A549 (cell line): ENCODE measurements around the gene BIN1. TPM values are rescaled to one million over a fixed set of nuclear protein-coding genes. Genes with fewer than 3 reads are reported as not detected.

Source experiments
- ATAC-seq, 2 experiments: fragments of 200-7000 bp in 1 of 2; fragments of >200 bp in 1 of 2; cut with Nextera tagmentation in 1 of 2; cut with Tn5 transposase in 1 of 2; 3 replicates each; pipeline versions ENCODE4 v1.8.0 to v1.9.1; 2018 to 2020; ENCODE audit warnings: mild to moderate bottlenecking in 1 of 2, moderate library complexity in 1 of 2
- CTCF ChIA-PET: fragments of 300-600 bp; sonication (Branson Sonifier 250); formaldehyde crosslinking; extraction: SDS; loops from one replicate; lab custom pipeline; 2021; ENCODE audit warnings: antibody characterized with exemption, inconsistent platforms; lab: Yijun Ruan, JAX
- POLR2A ChIA-PET: fragments of 350-600 bp; formaldehyde crosslinking; extraction: SDS; loops from one replicate; lab custom pipeline; 2021; ENCODE audit warnings: antibody characterized with exemption, inconsistent platforms; lab: Yijun Ruan, JAX
- DNase-seq, 2 experiments: peaks; one replicate each; pipeline versions ENCODE4 v3.0.0 to v3.0.0-alpha.2; 2011 to 2016; ENCODE audit warnings: low read depth in 1 of 2, low spot score in 1 of 2
- FAIRE-seq: peaks from 2 replicates; lab custom pipeline; 2011; peaks lifted over from hg19 to GRCh38; lab: Jason Lieb, UNC
- H3K27ac ChIP-seq, 2 experiments: fragments of >200 bp; sonication (Bioruptor Twin); formaldehyde crosslinking; 3 replicates each; pipeline ENCODE4 v1.5.1; 2016 to 2017
- H3K4me1 ChIP-seq: fragments of >200 bp; sonication (Bioruptor Twin); formaldehyde crosslinking; 3 replicates; pipeline ENCODE4 v1.6.1; 2016
- H3K4me2 ChIP-seq: fragments of >200 bp; sonication (Bioruptor Twin); formaldehyde crosslinking; 3 replicates; pipeline ENCODE4 v1.6.1; 2016
- H3K4me3 ChIP-seq: fragments of >200 bp; sonication (Bioruptor Twin); formaldehyde crosslinking; 3 replicates; pipeline ENCODE4 v1.5.1; 2016
- H3K9me3 ChIP-seq: fragments of >200 bp; sonication (Bioruptor Twin); formaldehyde crosslinking; 3 replicates; pipeline ENCODE4 v1.6.1; 2016
- CBX8 ChIP-seq: fragments of 200-600 bp; sonication (generic); IDR thresholded peaks from 2 replicates; pipeline ENCODE4 v1.6.1; 2016
- CEBPB ChIP-seq, 2 experiments: fragments of >200 bp in 1 of 2; sonication (Bioruptor Twin) in 1 of 2; formaldehyde crosslinking in 1 of 2; IDR thresholded peaks; 2 replicates each; pipeline ENCODE4 v1.6.1; 2012 to 2016
- CHD2 ChIP-seq: fragments of 150-350 bp; IDR thresholded peaks from 2 replicates; pipeline ENCODE4 v1.6.1; 2014; ENCODE audit warnings: low read length; ENCODE audit not compliant: partially characterized antibody
- EHF ChIP-seq: fragments of 250-450 bp; sonication (Bioruptor Pico); IDR thresholded peaks from 2 replicates; pipeline ENCODE4 v1.5.0; 2020; ENCODE audit warnings: mild to moderate bottlenecking
- EHMT2 ChIP-seq: fragments of 200-600 bp; sonication (generic); IDR thresholded peaks from 2 replicates; pipeline ENCODE4 v1.6.1; 2016; ENCODE audit warnings: antibody characterized with exemption, low read depth, mild to moderate bottlenecking, moderate library complexity
- FOSB ChIP-seq: fragments of 250-450 bp; sonication (Bioruptor Pico); IDR thresholded peaks from 2 replicates; pipeline ENCODE4 v1.5.0; 2020; ENCODE audit warnings: mild to moderate bottlenecking, moderate library complexity
- FOXS1 ChIP-seq: fragments of 250-450 bp; sonication (Bioruptor Pico); IDR thresholded peaks from 2 replicates; pipeline ENCODE4 v1.5.0; 2020; ENCODE audit warnings: mild to moderate bottlenecking, moderate library complexity
- GATA3 ChIP-seq: IDR thresholded peaks from 2 replicates; pipeline ENCODE4 v1.6.1; 2012; ENCODE audit warnings: borderline replicate concordance
- HOXB13 ChIP-seq: fragments of 250-450 bp; sonication (Bioruptor Pico); IDR thresholded peaks from 2 replicates; pipeline ENCODE4 v1.5.0; 2020; ENCODE audit warnings: low read depth, mild to moderate bottlenecking, moderate library complexity
- JUN ChIP-seq, 2 experiments: fragments of >200 bp; sonication (Bioruptor Twin); formaldehyde crosslinking; IDR thresholded peaks; 2 replicates in 1 of 2; 3 replicates in 1 of 2; pipeline ENCODE4 v1.6.1; 2016 to 2017
- JUNB ChIP-seq: fragments of >200 bp; sonication (Bioruptor Twin); formaldehyde crosslinking; IDR thresholded peaks from 2 replicates; pipeline ENCODE4 v1.6.1; 2016
- KDM1A ChIP-seq: fragments of 200-600 bp; sonication (generic); IDR thresholded peaks from 2 replicates; pipeline ENCODE4 v1.6.1; 2016; ENCODE audit warnings: low read depth, mild to moderate bottlenecking
- KDM5A ChIP-seq: fragments of 200-600 bp; sonication (generic); IDR thresholded peaks from 2 replicates; pipeline ENCODE4 v1.6.1; 2016; ENCODE audit warnings: antibody characterized with exemption, mild to moderate bottlenecking
- MAFK ChIP-seq: fragments of 450-650 bp; IDR thresholded peaks from 2 replicates; pipeline ENCODE4 v1.6.1; 2014; ENCODE audit not compliant: partially characterized antibody
- MYC ChIP-seq: IDR thresholded peaks from 2 replicates; pipeline ENCODE4 v1.6.1; 2012; ENCODE audit warnings: mild to moderate bottlenecking, inconsistent platforms, low read length, improper control_type of control experiment, borderline replicate concordance
- NFE2L2 ChIP-seq: fragments of 150-350 bp; conservative IDR thresholded peaks from 2 replicates; pipeline ENCODE4 v1.6.1; 2014; ENCODE audit warnings: low read length
- NPAS2 ChIP-seq: fragments of 250-450 bp; sonication (Bioruptor Pico); IDR thresholded peaks from 2 replicates; pipeline ENCODE4 v1.8.0; 2022; ENCODE audit warnings: mild to moderate bottlenecking, moderate library complexity, borderline replicate concordance
- NR3C1 ChIP-seq: fragments of >200 bp; sonication (Bioruptor Twin); formaldehyde crosslinking; IDR thresholded peaks from 3 replicates; pipeline ENCODE4 v1.6.1; 2017
- PHF8 ChIP-seq: fragments of 200-600 bp; sonication (generic); IDR thresholded peaks from 2 replicates; pipeline ENCODE4 v1.6.1; 2016; ENCODE audit warnings: low read depth, mild to moderate bottlenecking, antibody characterized with exemption, moderate library complexity, borderline replicate concordance
- POLR2A ChIP-seq: IDR thresholded peaks from 2 replicates; pipeline ENCODE4 v1.6.1; 2012; ENCODE audit warnings: mild to moderate bottlenecking, low read length
- RFX5 ChIP-seq: fragments of 450-650 bp; IDR thresholded peaks from 2 replicates; pipeline ENCODE4 v1.7.1; 2014; ENCODE audit warnings: antibody characterized with exemption, mild to moderate bottlenecking, moderate library complexity
- RNF2 ChIP-seq: fragments of 200-600 bp; sonication (generic); IDR thresholded peaks from 2 replicates; pipeline ENCODE4 v1.6.1; 2016; ENCODE audit warnings: low read depth, mild to moderate bottlenecking, antibody characterized with exemption, moderate library complexity, borderline replicate concordance
- TP53 ChIP-seq: fragments of 250-450 bp; sonication (Bioruptor Pico); IDR thresholded peaks from 2 replicates; pipeline ENCODE4 v1.5.0; 2021; ENCODE audit warnings: mild to moderate bottlenecking, moderate library complexity
- ZFP36 ChIP-seq: fragments of 450-650 bp; IDR thresholded peaks from 2 replicates; pipeline ENCODE4 v1.6.1; 2014; ENCODE audit warnings: borderline replicate concordance; ENCODE audit not compliant: partially characterized antibody
- ZSCAN20 ChIP-seq: fragments of 250-450 bp; sonication (Bioruptor Pico); IDR thresholded peaks from 2 replicates; pipeline ENCODE4 v1.8.0; 2022; ENCODE audit warnings: mild to moderate bottlenecking, moderate library complexity
- WGBS: methylation state at CpG from one replicate; pipeline ENCODE4 v1.1.6; 2017; ENCODE audit errors: missing lambda C conversion rate; 5-methylcytosine and 5-hydroxymethylcytosine counted together
- polyA plus RNA-seq, 4 experiments: library from polyadenylated mRNA; depleted of rRNA in 3 of 4; stranded (reverse); fragments of >200 nt; fragmentation: RNase III in 1 of 4; extraction: RNeasy Plus Mini Kit Qiagen cat#74134 plus additional on column Dnase treatment in 1 of 4; gene quantifications; 2 replicates in 3 of 4; 3 replicates in 1 of 4; pipeline ENCODE4 v1.2.3, GENCODE V29; 2011 to 2017
- TF ChIP-seq, protein P1 (sequence below): fragments of 200-600 bp; sonication (generic); IDR thresholded peaks from 2 replicates; pipeline ENCODE4 v1.6.1; 2016; ENCODE audit warnings: antibody characterized with exemption, mild to moderate bottlenecking, moderate library complexity
- TF ChIP-seq, protein P2 (sequence below): fragments of 250-450 bp; sonication (Bioruptor Pico); IDR thresholded peaks from 2 replicates; pipeline ENCODE4 v1.5.0; 2020; ENCODE audit warnings: low read depth, mild to moderate bottlenecking, moderate library complexity
- TF ChIP-seq, protein P3 (sequence below): fragments of >200 bp; sonication (Bioruptor Twin); formaldehyde crosslinking; IDR thresholded peaks from 2 replicates; pipeline ENCODE4 v1.6.1; 2016

BIN1 gene
- polyA plus RNA-seq, 2 of the 4 experiments (the other 2 are of a cell fraction) = 15.5 to 34.1 TPM

DNA sequence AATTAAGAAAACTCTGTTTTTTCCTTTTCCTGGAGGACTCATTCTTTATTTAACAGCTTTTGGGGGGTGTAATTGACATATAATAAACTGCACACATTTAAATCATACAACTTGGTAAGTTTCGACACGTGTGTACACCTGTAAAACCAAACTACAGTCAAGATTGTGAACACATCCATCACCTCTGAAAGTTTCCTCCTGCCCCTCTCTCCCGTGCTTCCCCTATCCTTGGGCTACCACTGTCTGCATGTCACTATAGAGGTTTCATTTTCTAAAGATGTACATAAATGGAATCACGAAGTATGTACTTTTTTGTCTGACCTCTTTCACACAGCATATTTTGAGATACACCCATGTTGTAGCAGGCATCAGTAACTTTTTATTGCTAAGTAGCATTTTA lies 100.0 kb downstream of the BIN1 start:
- Histone ChIP-seq H3K4me1 (peaks cover 8% of the 10 kb centered on the region; the same call in 1 of the 3 replicates), H3K4me2 (no peak overlapping the region)
- POLR2A ChIA-PET = no interaction called here
- no peak for TF ChIP-seq JUNB
- TF ChIP-seq ZSCAN20 (CRISPR knock-in tag) = no peak
- TF ChIP-seq CEBPB (IDR thresholded peaks at IDR 0.05) = no peak
- TF ChIP-seq EHF (CRISPR knock-in tag) = no peak
- no peak for TF ChIP-seq NPAS2 (CRISPR knock-in tag)
- TF ChIP-seq ZFP36 = no peak
- TF ChIP-seq FOSB (CRISPR knock-in tag) = no peak
- TF ChIP-seq KDM5A = no peak
- no peak for TF ChIP-seq CBX8
- no peak for TF ChIP-seq RNF2
- TF ChIP-seq TP53 (CRISPR knock-in tag) = no peak
- TF ChIP-seq GATA3 = no peak
- no peak for TF ChIP-seq NR3C1
- TF ChIP-seq, protein P1, sequence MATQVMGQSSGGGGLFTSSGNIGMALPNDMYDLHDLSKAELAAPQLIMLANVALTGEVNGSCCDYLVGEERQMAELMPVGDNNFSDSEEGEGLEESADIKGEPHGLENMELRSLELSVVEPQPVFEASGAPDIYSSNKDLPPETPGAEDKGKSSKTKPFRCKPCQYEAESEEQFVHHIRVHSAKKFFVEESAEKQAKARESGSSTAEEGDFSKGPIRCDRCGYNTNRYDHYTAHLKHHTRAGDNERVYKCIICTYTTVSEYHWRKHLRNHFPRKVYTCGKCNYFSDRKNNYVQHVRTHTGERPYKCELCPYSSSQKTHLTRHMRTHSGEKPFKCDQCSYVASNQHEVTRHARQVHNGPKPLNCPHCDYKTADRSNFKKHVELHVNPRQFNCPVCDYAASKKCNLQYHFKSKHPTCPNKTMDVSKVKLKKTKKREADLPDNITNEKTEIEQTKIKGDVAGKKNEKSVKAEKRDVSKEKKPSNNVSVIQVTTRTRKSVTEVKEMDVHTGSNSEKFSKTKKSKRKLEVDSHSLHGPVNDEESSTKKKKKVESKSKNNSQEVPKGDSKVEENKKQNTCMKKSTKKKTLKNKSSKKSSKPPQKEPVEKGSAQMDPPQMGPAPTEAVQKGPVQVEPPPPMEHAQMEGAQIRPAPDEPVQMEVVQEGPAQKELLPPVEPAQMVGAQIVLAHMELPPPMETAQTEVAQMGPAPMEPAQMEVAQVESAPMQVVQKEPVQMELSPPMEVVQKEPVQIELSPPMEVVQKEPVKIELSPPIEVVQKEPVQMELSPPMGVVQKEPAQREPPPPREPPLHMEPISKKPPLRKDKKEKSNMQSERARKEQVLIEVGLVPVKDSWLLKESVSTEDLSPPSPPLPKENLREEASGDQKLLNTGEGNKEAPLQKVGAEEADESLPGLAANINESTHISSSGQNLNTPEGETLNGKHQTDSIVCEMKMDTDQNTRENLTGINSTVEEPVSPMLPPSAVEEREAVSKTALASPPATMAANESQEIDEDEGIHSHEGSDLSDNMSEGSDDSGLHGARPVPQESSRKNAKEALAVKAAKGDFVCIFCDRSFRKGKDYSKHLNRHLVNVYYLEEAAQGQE = no peak
- TF ChIP-seq HOXB13 (CRISPR knock-in tag) = no peak
- TF ChIP-seq, protein P2, sequence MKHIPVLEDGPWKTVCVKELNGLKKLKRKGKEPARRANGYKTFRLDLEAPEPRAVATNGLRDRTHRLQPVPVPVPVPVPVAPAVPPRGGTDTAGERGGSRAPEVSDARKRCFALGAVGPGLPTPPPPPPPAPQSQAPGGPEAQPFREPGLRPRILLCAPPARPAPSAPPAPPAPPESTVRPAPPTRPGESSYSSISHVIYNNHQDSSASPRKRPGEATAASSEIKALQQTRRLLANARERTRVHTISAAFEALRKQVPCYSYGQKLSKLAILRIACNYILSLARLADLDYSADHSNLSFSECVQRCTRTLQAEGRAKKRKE (CRISPR knock-in tag) = no peak
- no peak for TF ChIP-seq EHMT2
- TF ChIP-seq, protein P3, sequence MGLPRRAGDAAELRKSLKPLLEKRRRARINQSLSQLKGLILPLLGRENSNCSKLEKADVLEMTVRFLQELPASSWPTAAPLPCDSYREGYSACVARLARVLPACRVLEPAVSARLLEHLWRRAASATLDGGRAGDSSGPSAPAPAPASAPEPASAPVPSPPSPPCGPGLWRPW = no peak
- no peak for TF ChIP-seq MYC
- TF ChIP-seq POLR2A = no peak
- TF ChIP-seq, all 56 proteins: peak for 0
- DNase-seq (no peak), ATAC-seq (no peak), FAIRE-seq (no peak)
- 48% methylated on average over 4 of the region's 4 CpGs for WGBS
- H3K27ac ChIP-seq = no peak overlapping the region
- CTCF ChIA-PET = no interaction called here
- H3K9me3 ChIP-seq = 0 out of 3 replicates have a peak, but pooled peaks cover 4% of the 10 kb centered on the region
- H3K4me3 ChIP-seq = no peak overlapping the region

DNA sequence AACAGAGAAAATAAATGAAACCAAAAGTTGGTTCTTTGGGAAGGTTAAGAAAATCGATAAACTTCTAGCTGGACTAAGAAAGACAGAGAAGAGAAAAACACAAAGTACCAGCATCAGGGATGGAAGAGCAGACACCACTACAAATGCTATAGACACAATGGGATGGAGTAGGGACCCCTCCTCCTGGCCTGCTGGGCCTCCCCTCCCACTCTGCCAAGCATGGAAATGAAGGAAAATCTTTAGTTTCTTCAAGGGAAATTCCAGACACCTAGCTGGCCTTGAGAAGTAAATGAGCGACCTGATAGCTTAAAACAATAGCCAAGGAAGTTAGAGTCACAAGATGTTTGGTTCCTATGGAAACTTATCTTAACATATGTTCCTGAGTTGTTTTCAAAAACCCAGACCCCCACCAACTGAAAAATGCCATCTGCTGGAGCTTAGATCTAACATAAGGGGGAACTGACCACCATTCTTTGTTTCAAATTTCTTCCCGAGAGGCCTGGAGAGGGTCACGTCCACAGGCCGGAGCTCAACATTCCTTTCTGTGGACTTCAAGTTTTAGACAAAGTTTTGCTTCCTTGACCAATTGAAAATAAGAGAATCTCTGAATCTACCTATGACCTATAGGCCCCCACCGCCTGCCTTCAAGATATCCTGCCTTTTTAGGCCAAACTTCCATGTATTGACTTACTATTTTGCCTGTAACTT lies 101.9 kb downstream of the BIN1 start:
- Histone ChIP-seq H3K4me1 (peaks cover 8% of the 10 kb centered on the region; the same call in 1 of the 3 replicates), H3K4me3 (no peak overlapping the region), H3K27ac (no peak overlapping the region), H3K4me2 (no peak overlapping the region), H3K9me3 (0 out of 3 replicates have a peak, but pooled peaks cover 1% of the 10 kb centered on the region)
- DNase-seq = no peak
- no peak for FAIRE-seq
- ATAC-seq = no peak
- WGBS = 76% methylated on average over 6 of the region's 6 CpGs
- ChIA-PET POLR2A (no interaction called here), CTCF (interaction anchor here (1.1 to 1.3 kb wide), 3 partner anchors 20 to 45 kb away, joined by 3 to 5 read pairs (median 4); no protein-coding TSS in a partner anchor)
- no peak for TF ChIP-seq NFE2L2
- TF ChIP-seq POLR2A = no peak
- TF ChIP-seq FOXS1 (CRISPR knock-in tag) = no peak
- TF ChIP-seq KDM1A = no peak
- no peak for TF ChIP-seq MAFK
- TF ChIP-seq PHF8 = no peak
- no peak for TF ChIP-seq RFX5
- no peak for TF ChIP-seq JUN (IDR thresholded peaks at IDR 0.05)
- no peak for TF ChIP-seq CBX8
- TF ChIP-seq CHD2 = no peak
